ENCODE measurements around the gene TSEN54.
"Not testable (repeated sequence)": the region's sequence is repeated elsewhere in the genome, so short reads cannot be mapped to it uniquely, and the experiment has no call there.

TSEN54 gene

DNA sequence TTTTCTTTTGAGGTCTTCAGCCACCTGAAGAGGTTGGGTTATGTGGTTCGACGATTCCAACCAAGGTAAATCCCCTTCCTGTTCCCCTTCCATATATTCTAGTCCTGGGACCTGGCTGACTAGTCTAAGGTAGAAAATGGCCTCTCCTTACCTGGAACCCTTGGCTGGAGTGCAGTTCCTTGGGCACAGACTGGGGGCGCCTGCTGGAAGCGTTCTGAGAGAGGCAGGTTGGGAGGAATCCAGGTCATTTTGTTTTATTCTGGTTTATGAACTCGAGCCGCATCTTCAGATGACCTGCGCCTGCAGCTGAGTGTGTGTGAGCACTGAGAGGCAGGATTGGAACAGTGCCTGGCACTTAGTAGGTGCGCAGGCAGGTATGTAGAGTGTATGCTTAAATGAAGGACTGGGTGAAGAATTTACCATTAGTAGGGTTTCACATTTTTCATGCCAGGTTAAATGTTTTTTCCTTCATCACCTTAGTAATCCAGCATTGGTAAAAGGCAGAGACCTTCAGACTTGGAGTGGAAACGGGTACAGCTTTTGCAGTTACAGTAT is 2.7 kb downstream of the TSEN54 start:
- no peak for DNase-seq (ENCODE audit: low spot score)

DNA sequence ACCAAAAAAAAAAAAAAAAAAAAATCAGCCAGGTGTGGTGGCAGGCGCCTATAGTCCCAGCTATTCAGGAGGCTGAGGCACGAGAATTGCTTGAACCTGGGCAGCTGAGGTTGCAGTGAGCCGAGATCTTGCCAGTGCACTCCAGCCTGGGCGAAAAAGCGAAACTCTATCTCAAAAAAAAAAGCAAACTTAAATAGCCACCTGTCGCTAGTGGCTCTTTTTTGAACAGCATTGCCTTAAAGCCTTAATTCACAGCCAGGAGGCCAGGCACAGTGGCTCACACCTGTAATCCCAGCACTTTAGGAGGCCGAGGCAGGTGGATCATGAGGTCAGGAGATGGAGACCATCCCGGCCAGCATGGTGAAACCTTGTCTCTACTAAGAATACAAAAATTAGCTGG is 4.1 kb downstream of the TSEN54 start:
- not testable (repeated sequence) for DNase-seq (ENCODE audit: low spot score)

DNA sequence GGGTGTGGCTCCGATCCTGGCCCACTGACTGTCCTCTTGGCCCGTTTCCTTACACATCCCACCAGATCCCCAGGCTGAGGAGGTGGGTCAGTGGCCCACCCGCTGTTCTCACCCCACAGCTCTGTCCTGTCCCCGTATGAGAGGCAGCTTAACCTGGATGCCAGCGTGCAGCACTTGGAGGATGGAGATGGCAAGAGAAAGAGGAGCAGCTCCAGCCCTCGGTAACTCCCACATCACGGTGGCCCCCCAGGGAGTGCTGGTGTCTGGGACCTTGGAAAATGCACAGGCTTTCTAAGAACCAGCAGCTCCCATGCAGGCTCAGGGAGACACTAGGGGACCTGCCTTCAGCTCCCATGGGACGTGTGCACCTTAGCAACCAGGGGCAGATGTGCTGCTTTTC is 5.0 kb downstream of the TSEN54 start:
- DNase-seq (ENCODE audit: low spot score): no peak

DNA sequence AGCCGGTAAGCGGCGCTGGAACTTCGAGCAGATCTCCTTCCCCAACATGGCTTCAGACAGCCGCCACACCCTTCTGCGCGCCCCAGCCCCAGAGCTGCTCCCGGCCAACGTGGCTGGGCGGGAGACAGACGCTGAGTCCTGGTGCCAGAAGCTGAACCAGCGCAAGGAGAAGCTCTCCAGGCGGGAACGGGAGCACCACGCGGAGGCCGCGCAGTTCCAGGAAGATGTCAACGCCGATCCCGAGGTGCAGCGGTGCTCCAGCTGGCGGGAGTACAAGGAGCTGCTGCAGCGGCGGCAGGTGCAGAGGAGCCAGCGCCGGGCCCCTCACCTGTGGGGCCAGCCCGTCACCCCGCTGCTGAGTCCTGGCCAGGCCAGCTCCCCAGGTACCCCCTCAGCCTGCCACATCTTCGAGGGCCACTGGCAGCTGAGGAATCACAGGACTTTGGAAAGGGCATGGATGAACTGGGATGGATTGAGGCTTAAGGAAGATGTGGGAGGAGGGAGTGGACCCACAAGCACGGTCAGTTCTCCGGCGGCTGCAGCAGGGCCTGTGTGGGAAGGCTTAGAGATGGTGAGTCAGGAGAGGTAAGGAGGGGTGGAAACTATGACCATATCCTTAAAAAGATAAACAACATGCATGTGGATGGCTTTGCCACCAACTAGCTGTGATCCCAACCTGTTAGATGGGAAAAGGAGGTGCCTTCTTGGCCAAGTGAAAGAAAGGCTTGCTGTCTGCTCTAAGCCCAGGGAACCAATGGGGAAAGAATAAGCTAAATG is 5.8 kb downstream of the TSEN54 start:
- DNase-seq (ENCODE audit: low spot score): no peak

DNA sequence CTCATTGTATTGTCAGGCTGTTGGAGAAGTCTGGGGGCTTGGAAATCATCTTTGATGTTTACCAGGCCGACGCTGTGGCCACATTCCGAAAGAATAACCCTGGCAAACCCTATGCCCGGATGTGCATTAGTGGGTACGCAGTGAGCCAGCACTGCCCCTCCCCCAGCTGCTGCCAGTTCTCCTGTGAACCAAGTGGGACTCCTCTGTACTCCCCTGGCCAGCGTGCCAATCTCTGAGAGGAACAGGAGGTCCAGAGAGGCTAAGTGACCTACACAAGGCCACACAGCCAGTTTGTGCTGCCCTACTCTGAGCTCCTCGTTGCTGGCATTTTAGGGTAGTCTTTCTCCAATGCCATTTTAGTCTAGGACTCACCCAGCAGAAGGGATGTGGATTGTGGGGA is 7.3 kb downstream of the TSEN54 start:
- no peak for DNase-seq (ENCODE audit: low spot score)

DNA sequence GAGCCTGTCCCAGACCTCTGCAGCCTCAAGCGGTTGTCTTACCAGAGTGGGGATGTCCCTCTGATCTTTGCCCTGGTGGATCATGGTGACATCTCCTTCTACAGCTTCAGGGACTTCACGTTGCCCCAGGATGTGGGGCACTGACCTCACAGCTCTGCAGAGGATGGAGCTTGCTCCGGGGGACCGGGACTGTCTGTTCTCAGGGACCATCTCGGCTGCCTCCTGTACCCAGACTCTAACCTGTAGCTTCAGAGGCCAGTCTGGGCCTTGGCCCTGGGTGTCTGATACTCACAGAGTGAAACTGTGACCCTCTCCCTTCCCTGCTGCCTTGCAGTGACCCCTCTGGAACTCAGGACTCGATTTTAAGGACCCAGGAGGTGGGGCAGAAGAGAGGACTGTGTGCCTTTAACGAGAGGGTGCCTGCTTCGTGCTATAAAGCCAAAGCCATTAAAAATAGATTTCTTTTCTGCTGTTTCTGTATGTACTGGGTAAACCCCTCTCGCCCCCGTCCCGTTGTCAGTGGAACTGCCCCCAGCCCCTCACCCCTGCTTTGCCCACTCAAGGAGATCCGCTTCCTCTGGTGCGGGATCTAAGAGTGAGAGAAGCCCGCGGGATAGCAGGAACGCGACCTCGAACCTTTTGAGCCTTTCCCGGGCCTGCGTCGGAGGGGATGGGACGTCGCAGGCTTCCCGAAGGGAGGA is 8.1 kb downstream of the TSEN54 start:
- DNase-seq (ENCODE audit: low spot score): no peak

DNA sequence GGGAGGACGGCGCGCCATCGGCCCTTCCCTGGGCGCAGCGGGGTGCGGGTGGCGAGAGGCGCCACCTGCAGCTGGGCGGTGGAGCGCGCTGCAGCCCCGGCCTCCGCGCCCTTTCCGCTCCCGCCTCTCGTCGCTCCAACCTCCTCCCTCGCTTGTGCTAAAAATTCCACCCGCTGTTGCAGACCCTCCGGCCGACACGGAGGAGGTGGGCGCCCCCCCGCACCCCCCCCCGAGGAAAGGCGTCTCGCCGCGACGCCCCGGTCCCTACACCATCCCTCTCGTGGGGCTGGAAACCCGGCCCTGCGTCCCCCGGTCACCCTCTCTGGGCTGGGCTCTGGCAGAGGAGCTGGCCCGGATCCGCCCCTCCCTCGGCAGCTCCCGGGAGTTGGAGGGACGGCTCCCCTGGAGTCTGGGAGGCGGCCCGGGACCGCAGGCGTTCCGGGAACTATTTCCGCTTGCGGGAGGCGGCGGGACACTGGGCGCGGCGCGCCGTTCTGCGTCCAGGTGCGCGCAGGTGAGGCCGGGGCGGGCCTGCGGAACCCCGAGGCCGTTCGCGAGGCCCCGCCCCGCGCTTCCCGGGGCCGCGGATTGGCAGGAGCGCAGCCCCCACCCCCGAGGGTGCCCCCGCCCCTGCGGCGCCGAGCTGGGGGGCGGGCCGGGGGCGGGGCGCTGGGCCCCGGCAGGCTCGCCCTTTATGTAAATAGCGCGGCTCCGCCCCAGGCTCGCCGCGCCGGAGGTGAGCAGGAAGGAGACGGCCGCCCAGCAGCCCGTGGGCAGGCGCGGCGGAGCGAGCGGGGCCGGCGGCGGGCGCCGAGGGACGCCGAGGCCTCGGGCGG is 8.9 kb downstream of the TSEN54 start, which contains the start of gene LLGL2:
TSS of gene LLGL2 (plus strand) at position 728 of the 836 bp plus-strand sequence. CDS start 17,730 bp downstream, outside the sequence.
- DNase-seq (ENCODE audit: low spot score): peak; percentile 86

DNA sequence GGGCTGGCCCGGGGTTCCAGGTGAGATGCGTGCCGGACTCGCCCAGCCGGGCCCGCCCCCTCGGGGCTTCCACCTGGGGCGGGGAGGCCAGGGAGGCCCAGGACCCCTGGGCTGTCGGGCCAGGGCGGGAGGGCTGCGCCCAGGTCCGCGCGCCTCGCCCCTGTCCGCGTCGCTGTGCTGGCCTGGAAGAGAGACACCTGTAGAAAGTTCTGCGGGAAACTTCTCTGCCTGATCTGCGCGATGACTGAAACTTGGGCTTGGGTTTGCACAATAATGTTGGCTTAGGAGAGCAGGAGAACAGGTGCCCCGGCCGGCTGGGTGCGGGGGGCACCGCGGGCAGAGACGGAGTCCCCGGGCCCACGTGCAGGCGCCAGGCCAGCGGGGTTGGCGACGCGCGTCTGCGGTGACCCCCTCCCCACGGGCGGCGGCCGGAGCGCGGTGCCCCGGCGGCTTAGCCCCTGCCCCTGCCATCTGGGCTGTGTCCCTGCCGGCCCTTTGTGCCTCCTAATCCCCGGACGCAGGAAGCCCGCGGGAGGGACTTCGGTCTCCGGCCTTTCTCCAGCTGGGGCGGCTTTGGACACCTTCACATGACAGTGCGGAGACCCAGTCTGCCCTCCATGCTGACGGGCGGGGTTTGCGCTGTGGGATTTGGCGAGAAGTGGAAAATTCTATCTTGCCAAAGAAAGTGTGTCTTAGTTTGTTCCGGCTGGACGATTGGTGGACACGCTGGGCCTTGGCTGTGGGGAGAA is 9.7 kb downstream of the TSEN54 start:
- DNase-seq (ENCODE audit: low spot score): no peak

DNA sequence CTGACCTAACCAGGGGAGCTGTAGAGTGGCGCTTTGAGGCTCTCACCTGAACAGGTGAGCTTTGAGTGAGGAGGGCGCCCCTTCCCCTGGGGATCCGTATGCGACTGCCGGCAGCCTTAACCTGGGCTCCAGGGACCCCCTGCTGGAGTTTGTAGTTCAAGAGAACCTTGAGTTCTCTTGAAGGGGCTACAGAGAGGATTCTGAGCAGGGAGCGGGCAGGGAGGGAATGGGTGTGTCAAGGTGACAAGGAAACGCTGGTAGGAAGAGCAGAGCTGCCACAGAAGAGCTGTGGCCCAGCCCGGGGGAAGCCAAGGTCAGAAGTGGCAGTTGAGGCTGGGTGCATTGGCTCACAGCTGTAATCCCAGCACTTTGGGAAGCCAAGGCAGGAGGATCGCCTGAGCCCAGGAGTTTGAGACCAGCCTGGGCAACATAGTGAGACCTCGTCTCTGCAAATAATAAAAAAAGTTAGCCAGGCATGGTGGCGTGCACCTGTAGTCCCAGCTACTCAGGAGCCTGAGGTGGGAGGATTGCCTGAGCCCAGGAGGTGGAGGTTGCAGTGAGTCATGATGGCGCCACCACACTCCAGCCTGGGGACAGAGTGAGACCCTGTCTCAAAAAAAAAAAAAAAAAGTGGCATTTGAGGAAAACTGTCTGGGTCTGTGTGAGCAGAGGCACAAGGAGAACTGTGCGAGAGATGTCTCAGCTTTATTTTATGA is 10.4 kb downstream of the TSEN54 start:
- no peak for DNase-seq (ENCODE audit: low spot score)

DNA sequence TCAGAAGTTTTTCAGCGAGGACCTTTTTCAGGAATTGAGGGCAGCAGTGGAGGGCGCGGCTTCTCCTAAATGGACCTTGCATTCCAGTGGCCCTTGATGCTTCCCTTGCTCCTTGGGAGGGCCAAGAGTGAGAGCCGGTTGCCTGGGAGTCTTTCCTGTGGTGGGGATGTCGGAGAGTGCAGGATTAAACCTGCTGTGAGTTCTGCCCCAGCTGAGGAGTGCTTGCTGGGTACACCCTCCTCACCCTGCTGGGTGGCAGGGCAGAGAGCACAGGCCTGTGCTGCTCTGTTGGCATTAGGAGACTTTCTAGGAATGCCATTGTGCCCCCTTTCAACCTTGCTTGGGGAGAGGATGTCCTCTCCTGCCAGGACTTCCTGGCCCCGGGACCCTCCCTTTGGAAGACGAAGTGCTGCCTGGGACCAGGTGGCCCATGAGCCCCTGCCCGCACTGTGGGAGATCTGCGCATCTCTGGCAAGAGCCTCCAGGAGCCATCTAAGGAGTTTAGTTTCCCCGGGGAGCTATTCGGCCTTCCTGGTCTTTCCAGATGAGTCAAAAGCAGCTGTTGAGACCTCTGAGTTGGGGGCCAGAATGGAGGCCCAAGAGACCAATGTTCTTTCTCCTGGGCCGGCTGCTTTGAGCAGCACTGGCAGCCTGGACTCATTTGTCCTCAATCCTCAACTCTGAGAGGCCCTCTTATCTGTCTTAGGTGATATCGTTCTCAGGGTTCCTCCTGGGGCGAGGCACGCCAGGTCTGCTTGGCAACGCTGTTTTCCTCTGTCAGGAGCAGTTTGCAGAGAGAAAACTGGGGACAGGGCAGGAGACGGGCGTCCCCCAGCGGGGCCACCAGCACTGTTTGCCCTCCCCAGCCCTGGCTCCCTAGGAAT is 14.8 kb downstream of the TSEN54 start:
- no peak for DNase-seq (ENCODE audit: low spot score)

DNA sequence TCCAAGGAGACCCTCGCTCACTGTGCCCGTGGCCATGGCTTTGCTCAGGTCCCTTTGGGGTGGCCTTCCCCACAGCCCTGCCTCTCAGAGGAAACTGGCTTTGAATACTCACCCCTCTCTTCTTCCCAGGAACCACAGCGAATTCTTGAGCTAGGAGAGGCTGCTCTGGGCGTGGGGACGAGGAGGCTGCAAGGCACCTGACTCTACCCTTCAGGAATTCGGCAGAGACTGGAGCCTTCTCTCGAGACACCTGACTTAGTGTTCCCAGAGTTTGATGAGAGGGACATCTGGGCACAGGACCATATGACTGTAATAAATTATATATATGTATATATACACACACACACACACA is 15.4 kb downstream of the TSEN54 start:
- DNase-seq (ENCODE audit: low spot score): no peak

DNA sequence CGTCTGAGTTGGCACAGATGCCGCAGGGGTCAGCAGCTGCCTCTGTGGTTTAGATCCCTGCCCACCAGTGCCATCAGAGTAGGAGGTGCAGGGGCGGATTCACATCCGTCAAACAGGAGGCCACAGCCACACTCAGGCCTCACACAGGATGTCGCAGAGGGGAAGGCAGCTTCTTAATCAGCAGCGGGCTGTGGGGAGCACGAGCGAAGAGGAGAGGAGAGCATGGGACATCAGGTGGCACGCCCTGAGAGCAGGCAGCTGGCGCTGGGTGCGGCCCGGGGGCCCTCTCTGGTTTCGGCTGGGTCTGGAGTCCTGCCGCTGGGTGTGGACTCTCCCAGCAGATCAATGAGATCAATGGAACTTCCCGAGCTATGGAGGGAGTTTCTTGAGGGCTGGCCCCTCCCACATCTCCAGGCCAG is 18.8 kb downstream of the TSEN54 start:
- DNase-seq (ENCODE audit: low spot score): peak; percentile 66

DNA sequence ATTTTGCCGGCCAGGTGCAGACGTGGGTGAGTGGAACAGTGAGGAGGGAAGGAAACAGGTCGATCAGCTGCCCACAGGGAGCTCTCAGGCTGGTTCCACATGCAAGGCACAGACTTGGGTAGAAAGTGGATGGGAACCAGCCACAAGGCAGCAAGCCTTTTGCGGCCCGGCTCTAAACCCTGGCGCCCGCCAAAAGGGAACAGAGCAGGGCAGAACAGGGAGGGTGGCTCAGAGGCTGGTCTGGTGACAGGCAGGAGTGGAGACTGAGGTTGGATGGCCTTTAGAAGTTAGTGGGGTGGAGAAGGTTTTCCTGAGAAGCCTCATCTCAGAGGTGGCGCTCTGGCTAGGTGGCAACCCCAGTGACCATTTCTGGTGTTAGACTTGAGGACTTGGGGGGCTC is 19.5 kb downstream of the TSEN54 start:
- DNase-seq (ENCODE audit: low spot score): no peak

DNA sequence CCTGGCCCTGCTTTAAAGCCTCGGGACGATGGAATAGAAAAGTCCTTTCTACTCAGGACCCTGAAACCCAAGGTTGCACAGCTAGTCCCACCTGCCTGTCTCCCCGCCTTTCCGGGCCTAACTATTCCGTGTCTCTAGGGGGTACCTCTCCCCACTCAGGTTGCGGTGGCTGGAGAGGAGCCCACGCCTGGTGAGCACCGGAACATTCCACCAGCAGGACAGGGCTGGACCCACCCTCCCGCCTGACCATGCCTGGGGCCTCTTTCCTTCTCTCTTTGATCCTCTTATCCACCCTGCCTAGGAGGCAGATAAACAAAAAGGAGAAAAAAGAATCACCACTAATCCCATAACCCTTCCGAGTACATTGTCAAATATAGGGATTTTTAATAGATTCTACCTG is 20.0 kb downstream of the TSEN54 start:
- DNase-seq (ENCODE audit: low spot score): no peak

DNA sequence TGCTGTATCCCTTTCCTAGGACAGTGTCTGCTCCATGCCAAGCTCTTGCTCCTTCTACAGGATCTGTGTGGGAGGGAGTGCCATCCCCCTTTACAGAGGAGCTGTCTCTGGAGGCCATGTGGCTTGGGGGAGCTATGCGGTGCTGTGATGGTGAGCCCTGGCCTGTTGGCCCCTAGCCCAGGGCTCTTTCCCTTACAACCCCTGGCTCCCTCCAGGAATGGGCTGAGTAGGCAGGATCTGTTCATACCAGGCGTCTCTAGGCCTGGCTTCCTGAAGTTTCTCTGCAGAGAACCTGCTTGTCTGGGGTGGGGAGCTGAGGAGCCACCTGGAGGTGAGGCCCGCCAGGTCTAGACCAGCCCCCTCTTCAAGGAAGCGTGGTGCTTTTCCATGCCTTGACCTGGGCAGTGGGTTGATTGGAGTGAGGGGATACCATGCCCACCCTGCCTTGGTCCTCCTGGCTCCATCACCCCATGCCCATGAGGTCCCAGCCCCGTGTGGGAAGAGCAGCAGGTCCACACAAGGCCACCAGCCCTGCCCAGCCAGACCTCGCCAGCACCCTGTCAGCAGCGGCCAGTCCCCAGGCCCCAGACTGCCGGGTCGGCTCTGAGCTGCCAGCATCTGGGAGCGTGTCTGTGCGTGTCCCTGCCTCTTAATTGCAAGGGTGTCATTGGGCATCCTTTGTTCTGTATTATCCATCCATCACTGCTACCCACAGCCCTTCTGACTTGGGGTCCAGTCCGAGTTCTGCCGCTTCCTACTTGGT is 23.8 kb downstream of the TSEN54 start:
- no peak for DNase-seq (ENCODE audit: low spot score)

DNA sequence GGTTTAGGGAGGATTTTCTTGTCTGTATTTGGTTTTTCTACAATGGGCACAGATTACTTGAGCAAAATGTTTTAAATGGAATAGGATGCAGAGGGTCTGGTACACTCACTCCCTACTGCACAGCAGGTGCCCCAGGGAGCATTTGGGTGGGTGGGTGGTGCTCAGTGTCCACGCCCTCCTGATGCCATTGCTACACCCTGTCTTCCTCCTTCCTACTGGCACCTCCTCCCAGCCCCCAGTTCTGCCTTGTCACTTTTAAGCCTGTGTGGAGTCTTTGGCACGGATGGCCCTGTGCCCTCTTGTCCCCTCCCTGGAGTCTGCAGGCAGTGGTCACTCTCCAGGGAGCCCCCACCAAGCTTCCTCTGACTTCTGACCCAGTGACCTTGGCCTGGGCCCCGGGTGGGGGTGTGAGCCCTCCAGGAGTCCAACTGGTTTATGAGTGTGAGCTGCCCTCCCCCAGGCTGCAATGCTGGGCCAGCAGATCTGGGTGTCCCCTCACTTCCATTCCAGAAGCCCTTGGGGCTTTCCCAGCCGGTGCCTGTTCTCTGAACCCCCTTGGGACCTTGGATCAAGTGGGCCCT is 24.7 kb downstream of the TSEN54 start:
- no peak for DNase-seq (ENCODE audit: low spot score)

DNA sequence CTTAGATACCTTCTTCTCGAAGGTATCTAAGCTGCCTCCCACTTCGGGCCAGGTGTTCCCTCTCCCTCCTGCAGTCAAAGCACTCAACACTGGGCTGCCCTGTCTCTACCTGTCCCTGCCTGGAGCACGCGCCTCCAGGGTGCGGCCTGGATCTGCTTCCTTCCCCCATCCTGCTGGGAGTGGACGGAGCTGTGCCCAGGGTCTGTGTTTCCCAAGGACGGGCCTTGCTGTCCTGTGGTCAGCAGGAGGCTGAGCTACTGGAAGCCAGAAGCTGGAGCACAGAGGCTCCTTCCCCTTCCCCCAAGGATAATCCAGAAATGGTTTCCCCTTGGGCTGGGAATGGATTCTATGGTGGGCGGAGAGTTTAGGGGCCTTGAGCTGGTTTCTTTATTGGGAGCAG is 25.9 kb downstream of the TSEN54 start:
- DNase-seq (ENCODE audit: low spot score): no peak

DNA sequence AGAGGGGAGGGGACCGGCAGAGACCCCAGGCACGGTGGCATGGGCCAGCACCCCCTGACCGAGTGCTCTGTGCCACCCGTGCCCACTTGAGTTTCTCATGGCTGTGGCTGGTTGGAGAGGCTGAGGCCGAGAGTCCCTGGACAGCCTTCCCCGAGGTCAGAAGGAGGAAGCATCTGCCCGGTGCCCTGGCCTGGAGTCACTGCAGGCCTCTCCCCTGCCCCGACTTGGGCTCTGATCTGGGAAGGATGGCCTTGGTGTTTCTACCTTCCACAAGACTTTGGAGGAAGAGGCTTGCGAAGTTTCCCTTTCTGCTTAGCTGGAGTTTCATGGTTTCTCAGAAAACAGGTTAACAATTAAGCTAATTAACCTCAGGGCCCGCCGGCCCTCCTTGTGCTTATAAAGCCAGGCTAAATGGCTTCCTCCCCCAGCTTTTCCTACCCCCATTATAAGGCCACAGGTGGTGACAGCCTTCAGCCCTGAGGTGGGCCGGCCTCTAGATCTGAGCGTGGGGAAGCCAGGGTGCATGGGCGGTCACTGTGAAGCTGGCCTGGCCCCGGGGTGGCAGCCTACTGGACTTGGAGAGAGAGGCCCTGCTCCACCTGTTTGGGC is 26.5 kb downstream of the TSEN54 start:
- no peak for DNase-seq (ENCODE audit: low spot score)
